GM12864 (cell line): Measurements from ENCODE around the gene MAB21L1.

Experiments used
- DNase-seq: peaks from one replicate; pipeline ENCODE4 v3.0.0-alpha.2; 2011; ENCODE audit warnings: low read depth
- H3K4me3 ChIP-seq: 2 replicates; pipeline ENCODE4 v1.5.1; 2011; ENCODE audit warnings: mild to moderate bottlenecking, low read depth, low read length, control low read depth
- CTCF ChIP-seq: IDR thresholded peaks from 2 replicates; pipeline ENCODE4 v1.5.1; 2011; ENCODE audit warnings: low read depth, mild to moderate bottlenecking, moderate library complexity, low read length, control low read depth, inconsistent platforms; ENCODE audit errors: missing control alignments

MAB21L1 gene

GRCh38 chr13:35475960-35476943, at the start of gene MAB21L1:
Gene MAB21L1, minus strand, starts transcription at chr13:35476689. Its CDS starts 551 bp downstream, at chr13:35476138.
- TF ChIP-seq CTCF: no peak
- H3K4me3 ChIP-seq: no peak within 1 kb of the TSS
- DNase-seq: no peak

DNA sequence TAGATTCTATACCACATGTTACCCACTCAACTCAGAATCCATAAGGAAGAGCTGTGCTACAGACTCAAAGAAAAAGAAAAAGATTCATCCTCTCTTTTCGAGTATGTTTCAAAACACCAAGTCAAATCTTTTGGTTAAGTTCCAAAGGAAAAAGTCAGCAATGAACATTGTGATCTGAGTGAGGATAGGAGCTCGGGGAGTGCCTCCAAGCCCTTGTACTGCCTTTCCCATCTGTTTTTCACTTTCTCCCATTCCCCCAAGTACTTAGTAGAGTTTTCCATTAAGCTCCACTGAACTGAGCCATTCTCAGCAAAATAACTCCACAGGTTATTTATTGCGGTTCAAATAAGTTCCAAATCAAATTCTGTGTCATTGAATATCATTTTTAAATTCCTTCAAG, 47.7 kb upstream of the MAB21L1 start:
- no peak overlapping the region for H3K4me3 ChIP-seq
- no peak for TF ChIP-seq CTCF
- no peak for DNase-seq

DNA sequence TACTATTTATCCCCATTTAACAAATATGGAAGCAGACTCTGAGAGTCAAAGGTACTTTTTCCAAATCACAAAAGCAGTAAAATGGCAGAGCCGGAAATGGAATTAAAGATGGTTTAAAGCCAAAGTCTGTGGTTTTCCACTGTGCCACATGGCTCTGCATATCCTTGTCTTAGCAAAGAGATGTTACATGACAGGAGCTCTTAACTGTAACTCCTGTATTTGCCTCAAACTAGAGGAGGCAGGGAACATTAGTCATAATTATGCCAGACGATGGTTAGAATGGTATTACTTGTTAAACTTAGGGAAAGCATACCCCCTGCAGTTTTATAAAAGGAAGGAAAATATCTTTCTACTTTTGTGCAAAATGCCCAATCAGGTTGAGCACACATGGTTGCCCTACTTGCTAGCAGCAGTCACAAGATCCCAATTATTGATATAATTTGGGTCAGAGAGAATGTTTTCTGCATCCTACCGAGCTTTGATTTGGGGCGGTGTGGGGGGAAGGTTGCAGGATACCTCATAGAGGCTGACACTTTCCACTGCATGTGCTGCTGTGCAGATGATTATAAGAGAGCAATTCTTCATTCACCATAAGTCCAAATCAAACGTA, 42.0 kb upstream of the MAB21L1 start:
- no peak for DNase-seq
- TF ChIP-seq CTCF: no peak
- H3K4me3 ChIP-seq: no peak overlapping the region

DNA sequence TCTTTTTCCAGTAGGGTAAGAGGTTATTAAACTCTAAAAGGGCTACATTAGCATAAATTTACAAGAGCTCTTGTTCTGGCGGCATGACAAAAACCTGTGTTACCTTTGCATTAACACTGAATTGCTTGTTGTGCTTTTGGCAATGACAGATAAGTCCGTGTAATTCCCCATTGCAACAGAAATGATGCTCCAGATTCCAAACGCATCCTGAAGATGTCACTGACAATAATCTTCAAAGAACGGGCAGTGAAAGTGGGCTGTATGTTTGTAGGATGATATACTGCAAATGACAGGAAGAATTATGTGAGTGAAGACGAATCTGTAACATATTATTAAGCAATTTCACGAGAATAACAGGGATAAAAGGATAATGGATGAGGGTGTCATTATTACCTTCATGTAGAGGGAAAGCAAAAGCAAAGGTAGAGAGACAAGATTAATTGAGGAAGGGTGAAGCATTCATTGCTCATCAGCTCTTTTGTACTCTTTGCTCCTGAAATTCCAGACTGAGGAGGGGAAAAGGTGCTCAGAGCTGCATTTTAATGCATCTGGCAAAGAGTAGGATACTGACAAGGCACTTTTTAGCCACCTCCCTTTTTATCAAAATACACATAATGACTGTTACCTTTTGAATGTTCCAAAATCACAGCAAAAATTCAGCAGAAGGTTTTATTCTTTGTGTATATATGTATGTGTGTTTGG, 38.5 kb upstream of the MAB21L1 start:
- no peak for DNase-seq
- no peak for TF ChIP-seq CTCF
- no peak overlapping the region for H3K4me3 ChIP-seq

DNA sequence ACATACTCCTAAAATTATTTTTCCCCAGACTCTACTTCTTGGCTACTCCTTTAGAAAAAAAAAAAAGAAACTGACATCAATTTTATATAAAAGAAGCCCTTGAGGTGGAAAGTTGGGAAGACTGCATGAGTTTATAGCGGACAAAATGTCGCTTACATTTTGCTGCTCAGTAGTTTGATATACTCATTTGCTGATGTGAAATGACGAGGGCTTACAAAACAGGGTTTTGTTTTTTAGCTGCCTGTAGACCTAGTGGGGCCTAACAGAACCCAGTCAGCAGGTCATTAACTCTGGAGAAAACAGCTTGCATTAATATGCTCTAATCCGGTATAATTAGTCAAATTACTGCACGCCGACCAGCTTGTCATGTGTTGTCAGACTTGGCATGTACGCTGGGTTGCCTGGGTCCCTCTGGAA, 37.6 kb upstream of the MAB21L1 start:
- no peak for TF ChIP-seq CTCF
- H3K4me3 ChIP-seq: no peak overlapping the region
- DNase-seq: no peak

GRCh38 chr13:35512271-35512920, 35.9 kb upstream of the MAB21L1 start:
- TF ChIP-seq CTCF: no peak
- DNase-seq: no peak
- no peak overlapping the region for H3K4me3 ChIP-seq
